Measurements from ENCODE around the gene IHH. TPM values are rescaled to one million over a fixed set of nuclear protein-coding genes. Genes with fewer than 3 reads are reported as not detected.

Gene IHH
- total RNA-seq, 1 experiment from 2014 or later, result not detected

DNA sequence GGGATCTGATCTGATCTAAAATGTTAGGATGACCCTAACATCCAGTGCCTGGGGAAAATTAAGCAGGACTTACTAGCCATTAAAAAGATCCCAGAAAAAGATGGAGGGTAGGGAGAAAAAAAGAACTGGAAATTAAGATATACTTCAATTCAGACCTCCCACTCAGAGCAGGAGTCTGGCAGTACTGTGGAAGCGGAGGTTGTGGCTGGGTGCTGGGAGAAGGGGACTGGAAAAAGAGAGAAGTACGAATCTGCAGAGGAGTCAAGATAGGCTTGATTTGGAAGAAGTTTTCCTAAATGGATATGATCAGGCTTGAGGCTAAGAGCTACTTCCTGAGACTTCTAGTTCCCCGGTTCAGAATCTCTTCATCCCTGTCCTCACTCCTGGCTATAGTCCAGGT, 33.5 kb upstream of the IHH start:
- no peak overlapping the region for H3K23ac ChIP-seq (ENCODE audit: insufficient read length, low read depth, low read length)
- H3K4me2 ChIP-seq (ENCODE audit: insufficient read depth, insufficient read length, low read length), result no peak overlapping the region
- no peak overlapping the region for H2AFZ ChIP-seq (ENCODE audit: low read length)
- H2BK120ac ChIP-seq (ENCODE audit: low read depth, low read length, poor library complexity, severe bottlenecking), result no peak overlapping the region
- no peaks in the 10 kb centered on the region for H3K79me2 ChIP-seq (ENCODE audit: insufficient read depth, low read length)
- no peaks in the 10 kb centered on the region for H3K27me3 ChIP-seq (ENCODE audit: insufficient read depth, low read length)
- H4K20me1 ChIP-seq (ENCODE audit: control insufficient read depth, insufficient read depth, insufficient read length), result no peaks in the 10 kb centered on the region
- peaks cover 0 to 3% of the 10 kb centered on the region in 2 experiments; a peak in 2 of 4 replicates for H3K4me1 Mint-ChIP-seq
- no peak overlapping the region for H2BK12ac ChIP-seq (ENCODE audit: insufficient read length, low read depth, low read length)
- no peak overlapping the region for H3K56ac ChIP-seq (ENCODE audit: insufficient read length, low read depth, low read length)
- WGBS (ENCODE audit: extremely low coverage, insufficient read length, low lambda C conversion rate), result no CpG with 5 or more reads among the region's 3 CpGs
- DNase-seq, result no peak
- no peaks in the 10 kb centered on the region; a peak in 1 of 5 replicates for H3K9me3 Mint-ChIP-seq
- no peak overlapping the region for H2BK20ac ChIP-seq (ENCODE audit: low read depth, low read length, poor library complexity, severe bottlenecking)
- H3K4ac ChIP-seq (ENCODE audit: low read depth, low read length), result no peak overlapping the region
- no peaks in the 10 kb centered on the region for H3K36me3 Mint-ChIP-seq (ENCODE audit: insufficient read depth in 1 of 3, low read depth in 3 of 3)
- H2BK15ac ChIP-seq (ENCODE audit: low read depth, low read length), result no peak overlapping the region
- no peak overlapping the region for H3K4me3 Mint-ChIP-seq
- no peak overlapping the region for H4K5ac ChIP-seq (ENCODE audit: insufficient read length, low read depth, low read length)
- H3K18ac ChIP-seq (ENCODE audit: insufficient read length, low read depth, low read length), result no peak overlapping the region
- no peak overlapping the region for H4K91ac ChIP-seq (ENCODE audit: insufficient read length, low read depth, low read length)
- no peak overlapping the region for H3T11ph ChIP-seq (ENCODE audit: low read length)
- no peak overlapping the region for H3K14ac ChIP-seq (ENCODE audit: insufficient read depth, low read length)
- no peak overlapping the region for H3K9ac ChIP-seq (ENCODE audit: extremely low read depth, insufficient read length, low read length)
- H3K4me1 ChIP-seq (ENCODE audit: insufficient read depth, low read length), result no peaks in the 10 kb centered on the region; the same call in 1 of the 2 replicates
- H4K8ac ChIP-seq (replicated peaks; ENCODE audit: insufficient read length, low read depth, low read length), result no peak overlapping the region
- H3K9me3 ChIP-seq (ENCODE audit: control insufficient read depth, low read depth, low read length), result no peaks in the 10 kb centered on the region
- H3K23me2 ChIP-seq (ENCODE audit: insufficient read length, low read depth, low read length, poor library complexity, severe bottlenecking), result no peaks in the 10 kb centered on the region
- no peaks in the 10 kb centered on the region for H3K27me3 Mint-ChIP-seq (ENCODE audit: low read depth)
- H3K27ac ChIP-seq (ENCODE audit: insufficient read length, low read depth, low read length), result no peak overlapping the region
- no peak overlapping the region for H3K27ac Mint-ChIP-seq
- no peak overlapping the region for H2AK5ac ChIP-seq (ENCODE audit: insufficient read length, low read length)
- TF ChIP-seq, protein P1, sequence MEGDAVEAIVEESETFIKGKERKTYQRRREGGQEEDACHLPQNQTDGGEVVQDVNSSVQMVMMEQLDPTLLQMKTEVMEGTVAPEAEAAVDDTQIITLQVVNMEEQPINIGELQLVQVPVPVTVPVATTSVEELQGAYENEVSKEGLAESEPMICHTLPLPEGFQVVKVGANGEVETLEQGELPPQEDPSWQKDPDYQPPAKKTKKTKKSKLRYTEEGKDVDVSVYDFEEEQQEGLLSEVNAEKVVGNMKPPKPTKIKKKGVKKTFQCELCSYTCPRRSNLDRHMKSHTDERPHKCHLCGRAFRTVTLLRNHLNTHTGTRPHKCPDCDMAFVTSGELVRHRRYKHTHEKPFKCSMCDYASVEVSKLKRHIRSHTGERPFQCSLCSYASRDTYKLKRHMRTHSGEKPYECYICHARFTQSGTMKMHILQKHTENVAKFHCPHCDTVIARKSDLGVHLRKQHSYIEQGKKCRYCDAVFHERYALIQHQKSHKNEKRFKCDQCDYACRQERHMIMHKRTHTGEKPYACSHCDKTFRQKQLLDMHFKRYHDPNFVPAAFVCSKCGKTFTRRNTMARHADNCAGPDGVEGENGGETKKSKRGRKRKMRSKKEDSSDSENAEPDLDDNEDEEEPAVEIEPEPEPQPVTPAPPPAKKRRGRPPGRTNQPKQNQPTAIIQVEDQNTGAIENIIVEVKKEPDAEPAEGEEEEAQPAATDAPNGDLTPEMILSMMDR (conservative IDR thresholded peaks at IDR 0.05), result no peak
- no peak overlapping the region for H2BK5ac ChIP-seq (ENCODE audit: insufficient read length, low read length)
- H3K79me1 ChIP-seq (ENCODE audit: insufficient read depth, low read depth, low read length, poor library complexity, severe bottlenecking), result no peaks in the 10 kb centered on the region
